Spleen (tissue), 11 donors: Measurements from ENCODE around the gene TTC34. TPM values are rescaled to one million over a fixed set of nuclear protein-coding genes. Genes with fewer than 3 reads are reported as not detected.

Experiments
- DNase-seq: peaks from one replicate; pipeline ENCODE4 v3.0.0-alpha.2; 2020
- H3K27ac ChIP-seq, 8 donors: fragments of 200-600 bp; sonication (generic) in 7 of 8; 1 replicate in 4 of 8; 2 replicates in 4 of 8; pipeline versions ENCODE4 v1.5.0 to v1.8.0; 2016 to 2021; ENCODE audit warnings: inconsistent platforms in 4 of 8, mild to moderate bottlenecking in 4 of 8, moderate library complexity in 1 of 8
- H3K27me3 ChIP-seq, 7 donors: fragments of 200-600 bp; sonication (generic) in 6 of 7; replicated peaks in 1 of 7; 1 replicate in 4 of 7; 2 replicates in 3 of 7; pipeline versions ENCODE4 v1.5.0 to v1.8.0; 2016 to 2021; ENCODE audit warnings: inconsistent platforms in 3 of 7, mild to moderate bottlenecking in 1 of 7
- H3K36me3 ChIP-seq, 6 donors: fragments of 200-600 bp; sonication (generic) in 5 of 6; 1 replicate in 4 of 6; 2 replicates in 2 of 6; pipeline versions ENCODE4 v1.5.0 to v1.8.0; 2016 to 2021; ENCODE audit warnings: inconsistent platforms in 2 of 6
- H3K4me1 ChIP-seq, 6 donors: fragments of 200-600 bp; sonication (generic) in 5 of 6; 1 replicate in 3 of 6; 2 replicates in 3 of 6; pipeline versions ENCODE4 v1.5.0 to v1.8.0; 2016 to 2021; ENCODE audit warnings: inconsistent platforms in 3 of 6
- H3K4me3 ChIP-seq, 8 donors: fragments of 200-600 bp; sonication (generic) in 7 of 8; 1 replicate in 4 of 8; 2 replicates in 4 of 8; pipeline versions ENCODE4 v1.5.0 to v1.8.0; 2016 to 2021; ENCODE audit warnings: inconsistent platforms in 4 of 8, mild to moderate bottlenecking in 4 of 8, moderate library complexity in 2 of 8
- H3K9me3 ChIP-seq, 8 donors: fragments of 200-600 bp; sonication (generic) in 7 of 8; 1 replicate in 4 of 8; 2 replicates in 4 of 8; pipeline versions ENCODE4 v1.5.0 to v1.8.0; 2016 to 2021; ENCODE audit warnings: inconsistent platforms in 4 of 8
- POLR2A ChIP-seq, 3 donors: fragments of 450-650 bp; IDR thresholded peaks; one replicate each; pipeline ENCODE4 v1.5.1; 2017; ENCODE audit warnings: antibody characterized with exemption in 3 of 3, mild to moderate bottlenecking in 1 of 3
- POLR2AphosphoS5 ChIP-seq, 3 donors: sonication (generic); formaldehyde crosslinking; IDR thresholded peaks; one replicate each; pipeline ENCODE4 v1.5.1; 2017; ENCODE audit warnings: antibody characterized with exemption in 3 of 3
- WGBS, 5 donors: extraction: QIAGEN DNeasy Blood & Tissue Kit in 3 of 5; methylation state at CpG; one replicate each; pipeline versions ENCODE4 v1.1.5 to v1.1.7; 2013 to 2018; 5-methylcytosine and 5-hydroxymethylcytosine counted together
- intact Hi-C: fragments of 100-400 bp; cut with DNase I; formaldehyde crosslinking; loops from one replicate; pipeline ENCODE4 v1.15.0; 2023; ENCODE audit warnings: low total_unique reads
- polyA plus RNA-seq, 3 donors: library from polyadenylated mRNA; stranded (reverse); fragments of 200-250 nt; gene quantifications; one replicate each; pipeline ENCODE4 v1.2.1, GENCODE V29; 2013
- total RNA-seq, 7 donors: library from RNA; depleted of rRNA in 3 of 7; stranded (reverse); fragments of >200 nt in 3 of 7; fragmentation: NEBNext Ultra II Directional in 4 of 7; extraction: Animal tissue kit (Norgen Biotek cat#: 25700) in 4 of 7; gene quantifications; one replicate each; pipeline versions ENCODE4 v1.1.0 to v1.2.1, GENCODE V29; 2016 to 2021
- TF ChIP-seq, protein P1 (sequence below), 11 experiments: fragments of 200-600 bp in 7 of 11; fragments of 450-650 bp in 4 of 11; sonication (generic) in 4 of 11; IDR thresholded peaks in 8 of 11; conservative IDR thresholded peaks in 3 of 11; 1 replicate in 7 of 11; 2 replicates in 4 of 11; pipeline versions ENCODE4 v1.4.0 to v1.8.0; 2016 to 2021; ENCODE audit warnings: antibody characterized with exemption in 11 of 11, inconsistent platforms in 4 of 11, mild to moderate bottlenecking in 1 of 11
- donor health status: healthy with polysubstance abuse.
- donor health status: DM: no; HTN: no; CAD: no; lungs with moderate emphysema.
- donor health status: DM: no; HTN: no; CAD: no.
- donor health status: Bipolar disorder and iron deficiency.
- donor health status: healthy.
- donor health status: DM: no; HTN: no; CAD: no.
- donor health status: DM: yes; HTN: yes; CAD: no.

The TTC34 gene
- total and polyA plus RNA-seq, 10 donors: 0.09 to 2.8 (median 1.4) TPM

DNA sequence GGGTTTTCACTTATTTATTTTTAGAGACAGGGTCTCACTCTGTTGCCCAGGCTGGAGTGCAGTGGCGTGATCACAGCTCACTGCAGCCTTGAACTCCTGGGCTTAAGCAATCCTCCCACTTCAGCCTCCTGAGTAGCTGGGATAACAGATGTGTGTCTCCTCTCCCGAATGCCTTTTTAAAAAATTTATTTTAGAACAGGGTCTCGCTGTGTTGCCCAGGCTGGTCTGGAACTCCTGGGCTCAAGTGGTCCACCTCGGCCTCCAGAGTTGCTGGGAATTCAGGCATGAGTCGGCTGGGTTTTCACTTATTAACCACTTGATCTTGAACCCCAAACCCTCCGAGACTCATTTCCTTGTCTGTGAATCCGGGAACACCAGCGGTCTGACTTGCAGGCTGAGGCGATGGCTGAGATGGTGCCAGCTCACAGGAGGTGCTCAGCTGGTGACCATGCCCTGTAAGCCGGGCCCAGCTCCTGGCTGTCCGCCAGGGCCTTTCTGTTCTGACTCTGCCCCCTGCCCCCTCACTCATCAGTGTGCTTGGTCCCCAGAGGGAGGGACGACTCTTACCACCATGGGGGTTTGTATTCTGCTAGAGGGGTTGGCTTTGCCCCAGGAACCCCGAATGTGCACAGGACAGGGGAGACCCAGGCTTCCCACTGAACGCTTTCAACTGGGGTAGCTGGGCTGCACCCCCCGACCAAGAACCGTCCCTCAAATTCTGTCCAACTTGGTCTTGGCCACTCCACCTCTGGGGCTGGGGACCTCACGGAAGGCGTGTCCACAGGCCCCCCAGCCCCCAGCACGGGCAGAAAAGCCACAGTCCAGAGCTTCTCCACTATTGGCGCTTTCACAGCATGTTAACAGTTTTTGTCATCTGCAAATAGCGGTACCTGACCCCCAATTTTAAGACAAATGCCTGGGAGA is 191.2 kb downstream of the TTC34 start:
- Histone ChIP-seq H3K4me1 (peaks cover 0 to 6% (median 0%) of the 10 kb centered on the region in 6 donors), H3K9me3 (peaks cover 0 to 24% (median 21%) of the 10 kb centered on the region in 8 donors), H3K36me3 (no peaks in the 10 kb centered on the region), H3K4me3 (no peak overlapping the region), H3K27ac (no peak overlapping the region), H3K27me3 (peaks cover 0 to 46% (median 8%) of the 10 kb centered on the region in 7 donors)
- TF ChIP-seq POLR2A (IDR thresholded peaks at IDR 0.05) (no peak), POLR2AphosphoS5 (IDR thresholded peaks at IDR 0.05) (no peak)
- TF ChIP-seq, protein P1, sequence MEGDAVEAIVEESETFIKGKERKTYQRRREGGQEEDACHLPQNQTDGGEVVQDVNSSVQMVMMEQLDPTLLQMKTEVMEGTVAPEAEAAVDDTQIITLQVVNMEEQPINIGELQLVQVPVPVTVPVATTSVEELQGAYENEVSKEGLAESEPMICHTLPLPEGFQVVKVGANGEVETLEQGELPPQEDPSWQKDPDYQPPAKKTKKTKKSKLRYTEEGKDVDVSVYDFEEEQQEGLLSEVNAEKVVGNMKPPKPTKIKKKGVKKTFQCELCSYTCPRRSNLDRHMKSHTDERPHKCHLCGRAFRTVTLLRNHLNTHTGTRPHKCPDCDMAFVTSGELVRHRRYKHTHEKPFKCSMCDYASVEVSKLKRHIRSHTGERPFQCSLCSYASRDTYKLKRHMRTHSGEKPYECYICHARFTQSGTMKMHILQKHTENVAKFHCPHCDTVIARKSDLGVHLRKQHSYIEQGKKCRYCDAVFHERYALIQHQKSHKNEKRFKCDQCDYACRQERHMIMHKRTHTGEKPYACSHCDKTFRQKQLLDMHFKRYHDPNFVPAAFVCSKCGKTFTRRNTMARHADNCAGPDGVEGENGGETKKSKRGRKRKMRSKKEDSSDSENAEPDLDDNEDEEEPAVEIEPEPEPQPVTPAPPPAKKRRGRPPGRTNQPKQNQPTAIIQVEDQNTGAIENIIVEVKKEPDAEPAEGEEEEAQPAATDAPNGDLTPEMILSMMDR (IDR thresholded peaks at IDR 0.05 in 8 of 11, conservative IDR thresholded peaks at IDR 0.05 in 3 of 11): no peak
- 74 to 86% (median 82%) methylated on average over 20 to 21 of the region's 21 CpGs for WGBS, 5 donors
- intact Hi-C loops: no loop called here
- DNase-seq: peak; percentile 47

DNA sequence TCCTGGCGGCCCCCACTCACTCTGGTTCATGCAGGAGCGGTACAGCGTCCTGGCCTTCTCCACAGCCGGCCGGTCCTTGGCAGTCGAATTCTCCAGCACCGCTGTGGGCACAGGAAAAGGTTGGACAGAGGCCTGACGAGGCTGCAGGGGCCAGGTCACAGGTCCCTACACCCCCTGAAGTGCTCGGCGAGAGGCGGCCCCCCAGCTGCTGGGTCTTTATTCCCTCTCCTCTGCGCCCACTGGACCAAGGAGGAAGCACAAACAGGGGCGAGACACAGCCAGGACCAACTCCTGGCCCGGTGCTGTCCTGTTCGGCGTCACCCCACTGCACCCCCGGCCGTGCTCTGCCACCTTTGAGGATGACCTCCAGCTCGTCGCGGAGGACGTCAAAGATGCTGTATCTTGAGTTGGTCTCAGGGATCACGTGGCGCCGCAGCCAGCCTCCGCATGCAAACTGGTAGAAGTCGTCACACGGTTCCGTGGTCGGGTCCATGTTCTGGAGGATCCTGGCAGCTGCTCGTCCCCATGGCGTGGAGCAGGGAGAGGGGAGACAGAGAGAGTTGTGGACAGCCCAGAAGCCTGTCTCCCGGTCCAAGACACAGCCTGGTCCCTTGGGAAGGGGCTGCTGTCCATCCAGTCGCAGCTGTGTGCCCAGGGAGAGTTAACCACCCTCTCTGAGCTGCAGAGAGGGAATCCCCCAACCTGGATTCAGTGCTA is 192.0 kb downstream of the TTC34 start:
- Histone ChIP-seq H3K4me1 (peaks cover 0 to 6% (median 0%) of the 10 kb centered on the region in 6 donors), H3K4me3 (no peak overlapping the region), H3K36me3 (no peaks in the 10 kb centered on the region), H3K9me3 (peaks cover 0 to 16% (median 14%) of the 10 kb centered on the region in 8 donors), H3K27ac (no peak overlapping the region), H3K27me3 (peaks cover 0 to 54% (median 8%) of the 10 kb centered on the region in 7 donors)
- TF ChIP-seq, protein P1 (IDR thresholded peaks at IDR 0.05 in 8 of 11, conservative IDR thresholded peaks at IDR 0.05 in 3 of 11): no peak
- intact Hi-C loops: no loop called here
- WGBS, 5 donors: 87 to 89% (median 88%) methylated on average over 22 to 34 of the region's 34 CpGs
- peak; percentile 72 for DNase-seq

DNA sequence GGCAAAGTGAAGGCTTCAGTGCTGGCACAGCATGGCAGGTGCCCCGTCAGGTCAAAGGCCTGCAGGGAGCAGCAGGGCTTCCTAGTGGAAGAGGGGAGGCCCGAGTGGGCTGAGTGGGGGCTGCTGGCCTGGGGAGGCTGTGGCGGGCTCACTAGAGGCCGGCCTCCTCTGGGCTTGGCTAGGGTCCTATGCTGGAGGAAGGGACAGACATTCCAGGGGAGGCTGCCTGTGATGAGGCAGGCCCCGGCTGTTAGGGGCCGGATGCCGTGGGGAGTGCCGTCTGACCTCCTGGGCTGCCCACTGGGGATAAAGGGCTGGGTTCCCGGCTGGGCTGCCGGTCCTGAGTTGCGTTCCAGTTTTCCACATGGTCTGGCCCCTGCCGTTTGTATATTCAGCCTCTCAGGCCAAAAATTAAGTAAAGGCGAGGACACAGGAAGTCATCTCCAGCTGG is 193.8 kb downstream of the TTC34 start:
- WGBS, 5 donors: 77 to 86% (median 79%) methylated on average over 8 to 13 of the region's 13 CpGs
- peaks cover 0 to 64% (median 22%) of the 10 kb centered on the region in 7 donors for H3K27me3 ChIP-seq
- intact Hi-C loops: no loop called here

More for the DNA sequence above, 193.8 kb downstream of the TTC34 start:
- peak; percentile 36 for DNase-seq
- Histone ChIP-seq H3K4me3 (no peak overlapping the region), H3K27ac (no peak overlapping the region), H3K4me1 (peaks cover 0 to 6% (median 0%) of the 10 kb centered on the region in 6 donors), H3K9me3 (no peaks in the 10 kb centered on the region), H3K36me3 (no peaks in the 10 kb centered on the region)
- TF ChIP-seq POLR2A (IDR thresholded peaks at IDR 0.05) (no peak), POLR2AphosphoS5 (IDR thresholded peaks at IDR 0.05) (no peak)
- TF ChIP-seq, protein P1 (IDR thresholded peaks at IDR 0.05 in 8 of 11, conservative IDR thresholded peaks at IDR 0.05 in 3 of 11): no peak
